NCI-H2196 (cell line): ENCODE data around the gene XAGE1A.
"Not testable (repeated sequence)": the region's sequence is repeated elsewhere in the genome, so short reads cannot be mapped to it uniquely, and the experiment has no call there.

ENCODE experiments used
- DNase-seq: peaks from one replicate; lab custom pipeline; 2025; ENCODE audit not compliant: unreplicated experiment; lab: John Stamatoyannopoulos, UW

Gene XAGE1A, protein sequence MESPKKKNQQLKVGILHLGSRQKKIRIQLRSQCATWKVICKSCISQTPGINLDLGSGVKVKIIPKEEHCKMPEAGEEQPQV

DNA sequence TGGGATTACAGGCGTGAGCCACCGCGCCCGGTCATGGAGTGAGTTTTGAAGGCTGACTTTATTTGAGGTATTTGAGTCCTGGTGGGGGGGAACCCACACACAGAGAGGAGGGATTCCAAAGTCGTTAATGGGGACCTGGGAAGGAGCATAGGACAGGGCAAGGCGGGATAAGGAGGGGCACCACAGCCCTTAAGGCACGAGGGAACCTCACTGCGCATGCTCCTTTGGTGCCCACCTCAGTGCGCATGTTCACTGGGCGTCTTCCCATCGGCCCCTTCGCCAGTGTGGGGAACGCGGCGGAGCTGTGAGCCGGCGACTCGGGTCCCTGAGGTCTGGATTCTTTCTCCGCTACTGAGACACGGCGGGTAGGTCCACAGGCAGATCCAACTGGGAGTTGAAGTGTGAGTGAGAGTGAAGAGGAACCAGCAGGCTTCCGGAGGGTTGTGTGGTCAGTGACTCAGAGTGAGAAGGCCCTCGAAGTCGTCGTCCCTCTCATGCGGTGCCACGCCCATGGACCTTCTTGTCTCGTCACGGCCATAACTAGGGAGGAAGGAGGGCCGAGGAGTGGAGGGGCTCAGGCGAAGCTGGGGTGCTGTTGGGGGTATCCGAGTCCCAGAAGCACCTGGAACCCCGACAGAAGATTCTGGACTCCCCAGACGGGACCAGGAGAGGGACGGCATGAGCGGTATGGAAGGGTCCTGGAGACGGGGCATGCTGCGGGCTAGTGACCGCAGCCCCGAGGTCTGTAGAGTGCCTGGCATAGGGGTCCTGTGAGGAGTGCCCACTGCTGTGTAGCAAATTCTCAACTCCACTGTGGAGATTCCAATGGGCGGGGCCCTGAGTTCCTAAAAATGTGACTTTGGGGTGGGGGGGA, at the start of gene XAGE1A:
TSS of gene XAGE1A (plus strand) at position 264 of the 874 bp plus-strand sequence. CDS start 1,554 bp downstream, outside the sequence.
- DNase-seq: not testable (repeated sequence)

DNA sequence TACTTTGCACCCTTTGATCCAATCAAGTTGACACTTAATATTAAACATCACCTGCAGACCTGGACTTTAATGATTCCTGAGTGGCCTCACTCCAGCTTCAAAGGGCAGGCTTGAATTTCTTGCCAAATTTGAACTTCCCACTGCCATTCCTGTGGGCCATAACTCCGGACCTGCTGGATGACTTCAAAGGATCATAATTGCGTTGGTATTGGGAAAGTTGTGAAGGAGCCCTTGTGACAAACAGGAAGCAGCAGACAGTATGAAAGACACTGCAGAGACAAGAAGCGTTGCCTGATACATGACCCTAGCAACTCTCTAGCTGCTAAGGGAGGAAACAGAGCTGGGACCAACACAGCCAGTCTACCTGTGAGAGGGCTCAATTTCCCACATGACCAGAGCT, 43.6 kb upstream of the XAGE1A start:
- not testable (repeated sequence) for DNase-seq

DNA sequence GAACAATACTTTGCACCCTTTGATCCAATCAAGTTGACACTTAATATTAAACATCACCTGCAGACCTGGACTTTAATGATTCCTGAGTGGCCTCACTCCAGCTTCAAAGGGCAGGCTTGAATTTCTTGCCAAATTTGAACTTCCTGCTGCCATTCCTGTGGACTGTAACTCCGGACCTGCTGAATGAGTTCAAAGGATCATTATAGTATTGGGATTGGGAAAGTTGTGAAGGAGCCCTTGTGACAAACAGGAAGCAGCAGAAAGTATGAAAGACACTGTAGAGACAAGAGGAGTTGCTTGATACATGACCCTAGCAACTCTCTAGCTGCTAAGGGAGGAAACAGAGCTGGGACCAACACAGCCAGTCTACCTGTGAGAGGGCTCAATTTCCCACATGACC, 24.3 kb upstream of the XAGE1A start:
- DNase-seq: not testable (repeated sequence)

DNA sequence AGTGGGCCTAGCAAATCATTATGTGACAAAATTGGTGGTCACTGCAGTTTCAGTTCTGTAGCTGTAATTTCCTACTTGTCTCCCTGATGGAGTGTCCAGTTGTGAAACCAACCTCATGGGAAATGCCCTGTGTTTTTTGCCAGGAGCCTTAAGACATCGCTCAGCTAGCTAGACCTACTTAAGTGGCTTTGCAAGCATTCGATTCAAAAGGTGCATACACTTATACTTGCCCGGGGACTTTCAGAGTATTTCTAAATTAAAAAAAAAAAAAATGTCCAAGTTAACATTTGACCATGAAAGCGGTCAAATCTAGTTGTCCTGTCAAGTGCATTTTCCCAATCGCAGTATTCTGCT, 788 bp downstream of the XAGE1A start:
- DNase-seq: not testable (repeated sequence)

DNA sequence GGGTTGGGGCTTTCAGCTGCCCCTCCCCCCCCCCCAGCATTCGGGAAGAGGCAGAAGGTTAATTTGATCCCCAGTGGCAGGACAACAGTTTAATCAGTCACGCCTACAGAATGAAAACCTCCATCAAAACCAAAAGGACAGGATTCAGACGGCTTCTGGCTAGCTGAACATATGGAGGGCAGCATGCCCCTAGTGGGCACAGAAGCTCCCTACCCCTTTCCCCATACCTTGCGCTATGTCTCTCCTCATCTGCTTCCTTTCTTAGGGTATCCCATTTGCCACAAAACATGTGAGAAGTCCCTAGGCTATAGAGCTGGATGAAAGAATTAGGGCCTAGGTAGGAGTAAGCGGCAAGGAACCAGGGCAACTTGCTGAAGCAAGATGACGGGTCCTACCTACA, 5.8 kb downstream of the XAGE1A start:
- DNase-seq: not testable (repeated sequence)

DNA sequence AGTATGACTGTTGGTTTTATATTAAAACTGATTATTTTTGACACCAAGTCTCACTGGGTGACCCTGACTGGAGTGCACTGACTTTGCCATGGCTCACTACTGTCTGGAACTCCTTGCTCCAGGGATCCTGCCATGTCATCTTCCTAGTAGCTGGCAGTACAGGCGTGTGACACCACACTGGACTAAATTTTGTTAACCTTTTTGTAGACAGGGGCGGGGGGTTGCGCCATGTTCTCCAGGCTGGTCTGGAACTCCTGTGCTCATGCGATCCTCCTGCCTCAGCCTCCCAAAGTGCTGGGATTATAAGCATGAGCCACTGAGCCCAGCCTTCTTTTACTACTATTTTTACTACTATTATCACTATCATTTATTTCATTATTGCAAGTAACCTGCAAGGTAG, 8.9 kb downstream of the XAGE1A start:
- no peak for DNase-seq

DNA sequence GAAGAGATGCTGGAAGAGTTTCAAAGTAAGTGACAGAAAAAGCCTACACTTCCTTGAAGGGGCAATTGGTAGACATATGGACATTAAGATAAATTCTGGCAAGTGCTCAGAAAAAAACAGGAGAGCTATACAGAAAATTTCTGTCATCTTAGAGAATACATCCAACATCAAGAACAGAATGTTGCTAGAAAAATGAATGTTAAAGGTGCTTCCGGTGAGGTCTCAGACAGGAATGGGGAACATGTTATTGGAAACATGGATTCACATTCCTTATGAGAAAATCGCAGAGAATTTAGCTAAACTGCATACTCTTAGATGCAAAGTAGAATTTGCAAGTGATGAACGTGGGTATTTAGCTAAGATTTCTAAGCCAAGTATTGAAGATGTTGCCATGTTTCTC, 11.7 kb downstream of the XAGE1A start:
- no peak for DNase-seq

DNA sequence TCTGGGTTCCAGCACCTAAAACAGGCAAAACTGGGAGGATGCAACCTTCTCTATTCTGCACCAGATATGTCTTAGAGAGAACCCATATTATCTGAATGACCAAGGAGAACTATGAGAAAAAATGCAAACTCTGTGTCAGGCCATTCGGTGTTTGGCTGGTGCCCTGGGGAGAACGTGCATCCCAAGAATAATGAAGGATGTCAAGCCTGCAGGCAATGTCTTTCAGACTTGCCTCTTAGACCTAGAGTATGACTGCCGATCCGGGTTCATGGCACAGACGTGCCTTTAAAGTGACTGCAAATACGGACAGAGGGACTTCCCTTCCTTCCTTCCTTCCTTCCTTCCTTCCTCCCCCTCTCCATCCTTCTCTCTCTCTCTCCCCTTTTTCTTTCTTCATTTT, 14.3 kb downstream of the XAGE1A start:
- no peak for DNase-seq

DNA sequence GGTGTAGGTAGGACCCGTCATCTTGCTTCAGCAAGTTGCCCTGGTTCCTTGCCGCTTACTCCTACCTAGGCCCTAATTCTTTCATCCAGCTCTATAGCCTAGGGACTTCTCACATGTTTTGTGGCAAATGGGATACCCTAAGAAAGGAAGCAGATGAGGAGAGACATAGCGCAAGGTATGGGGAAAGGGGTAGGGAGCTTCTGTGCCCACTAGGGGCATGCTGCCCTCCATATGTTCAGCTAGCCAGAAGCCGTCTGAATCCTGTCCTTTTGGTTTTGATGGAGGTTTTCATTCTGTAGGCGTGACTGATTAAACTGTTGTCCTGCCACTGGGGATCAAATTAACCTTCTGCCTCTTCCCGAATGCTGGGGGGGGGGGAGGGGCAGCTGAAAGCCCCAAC, 15.5 kb downstream of the XAGE1A start:
- DNase-seq: not testable (repeated sequence)

DNA sequence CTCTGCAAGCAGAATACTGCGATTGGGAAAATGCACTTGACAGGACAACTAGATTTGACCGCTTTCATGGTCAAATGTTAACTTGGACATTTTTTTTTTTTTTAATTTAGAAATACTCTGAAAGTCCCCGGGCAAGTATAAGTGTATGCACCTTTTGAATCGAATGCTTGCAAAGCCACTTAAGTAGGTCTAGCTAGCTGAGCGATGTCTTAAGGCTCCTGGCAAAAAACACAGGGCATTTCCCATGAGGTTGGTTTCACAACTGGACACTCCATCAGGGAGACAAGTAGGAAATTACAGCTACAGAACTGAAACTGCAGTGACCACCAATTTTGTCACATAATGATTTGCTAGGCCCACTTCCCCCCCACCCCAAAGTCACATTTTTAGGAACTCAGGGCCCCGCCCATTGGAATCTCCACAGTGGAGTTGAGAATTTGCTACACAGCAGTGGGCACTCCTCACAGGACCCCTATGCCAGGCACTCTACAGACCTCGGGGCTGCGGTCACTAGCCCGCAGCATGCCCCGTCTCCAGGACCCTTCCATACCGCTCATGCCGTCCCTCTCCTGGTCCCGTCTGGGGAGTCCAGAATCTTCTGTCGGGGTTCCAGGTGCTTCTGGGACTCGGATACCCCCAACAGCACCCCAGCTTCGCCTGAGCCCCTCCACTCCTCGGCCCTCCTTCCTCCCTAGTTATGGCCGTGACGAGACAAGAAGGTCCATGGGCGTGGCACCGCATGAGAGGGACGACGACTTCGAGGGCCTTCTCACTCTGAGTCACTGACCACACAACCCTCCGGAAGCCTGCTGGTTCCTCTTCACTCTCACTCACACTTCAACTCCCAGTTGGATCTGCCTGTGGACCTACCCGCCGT, 20.7 kb downstream of the XAGE1A start:
- DNase-seq: not testable (repeated sequence)

DNA sequence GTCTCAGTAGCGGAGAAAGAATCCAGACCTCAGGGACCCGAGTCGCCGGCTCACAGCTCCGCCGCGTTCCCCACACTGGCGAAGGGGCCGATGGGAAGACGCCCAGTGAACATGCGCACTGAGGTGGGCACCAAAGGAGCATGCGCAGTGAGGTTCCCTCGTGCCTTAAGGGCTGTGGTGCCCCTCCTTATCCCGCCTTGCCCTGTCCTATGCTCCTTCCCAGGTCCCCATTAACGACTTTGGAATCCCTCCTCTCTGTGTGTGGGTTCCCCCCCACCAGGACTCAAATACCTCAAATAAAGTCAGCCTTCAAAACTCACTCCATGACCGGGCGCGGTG, 21.3 kb downstream of the XAGE1A start, which contains the start of gene XAGE1B:
TSS of gene XAGE1B (minus strand) at position 77 of the 339 bp plus-strand sequence. CDS start 1,536 bp downstream, outside the sequence.
- DNase-seq: not testable (repeated sequence)

DNA sequence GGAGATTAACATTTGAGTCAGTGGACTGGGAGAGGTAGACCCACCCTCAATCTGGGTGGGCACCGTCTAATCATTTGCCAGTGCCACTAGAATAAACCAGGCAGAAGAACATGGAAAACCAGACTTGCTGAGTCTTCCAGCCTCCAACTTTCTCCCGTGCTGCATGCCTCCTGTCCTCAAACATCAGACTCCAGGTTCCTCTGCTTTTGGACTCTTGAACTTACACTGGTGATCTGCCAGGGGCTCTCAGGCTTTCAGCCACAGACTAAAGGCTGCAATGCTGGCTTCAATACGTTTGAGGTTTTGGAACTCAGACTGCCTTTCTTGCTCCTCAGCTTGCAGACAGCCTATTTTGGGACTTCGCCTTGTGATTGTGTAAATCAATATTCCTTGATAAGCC, 45.4 kb downstream of the XAGE1A start:
- not testable (repeated sequence) for DNase-seq

DNA sequence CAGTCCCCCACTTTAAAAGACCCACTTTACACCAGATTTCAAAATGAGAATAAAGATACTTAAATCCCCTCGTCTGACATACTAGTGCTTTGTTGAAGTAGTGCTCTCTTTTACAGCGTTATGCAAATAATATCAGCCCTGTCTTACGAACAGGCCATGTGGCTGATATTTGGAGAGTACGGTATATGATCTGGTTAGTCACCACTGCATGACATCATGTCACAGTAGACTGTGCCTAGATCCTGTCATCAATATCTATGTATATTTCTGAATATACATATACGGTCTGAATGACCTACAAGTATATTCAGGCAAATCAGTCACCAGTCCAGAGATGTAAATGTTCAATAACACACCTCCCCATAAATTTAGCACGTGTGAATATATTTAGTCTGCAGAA, 46.7 kb downstream of the XAGE1A start:
- no peak for DNase-seq

DNA sequence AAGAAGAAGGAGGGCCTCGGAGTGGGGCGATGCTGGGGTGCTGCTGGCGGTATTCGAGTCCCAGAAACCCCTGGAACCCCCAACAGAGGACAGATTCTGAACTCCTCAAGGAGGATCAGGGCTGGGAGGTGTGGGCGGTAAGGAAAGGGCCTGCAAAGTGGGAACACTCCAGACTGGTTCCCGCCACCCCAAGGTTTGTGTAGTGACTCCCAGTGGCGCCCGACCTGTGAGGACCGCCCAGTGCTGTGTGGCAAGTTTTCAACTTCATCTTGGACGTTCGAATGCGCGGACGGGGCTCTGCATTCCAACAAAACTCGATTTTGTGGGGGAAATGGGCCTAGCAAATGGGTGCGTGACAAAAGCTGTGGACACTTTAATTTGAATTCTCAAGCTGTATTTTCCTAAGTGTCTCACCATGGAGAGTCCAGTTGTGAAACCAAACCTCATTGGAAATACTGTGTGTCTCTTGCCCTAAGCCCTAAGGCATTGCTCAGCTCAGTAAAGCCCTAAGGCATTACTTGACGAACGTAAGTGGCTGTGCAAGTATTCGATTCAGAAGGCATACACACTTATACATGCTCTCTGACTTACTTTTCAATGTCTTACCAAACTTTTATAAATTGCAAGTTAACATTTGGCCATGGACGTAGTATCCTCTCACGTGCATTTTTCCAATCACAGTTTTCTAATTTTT, 48.7 kb downstream of the XAGE1A start:
- no peak for DNase-seq

DNA sequence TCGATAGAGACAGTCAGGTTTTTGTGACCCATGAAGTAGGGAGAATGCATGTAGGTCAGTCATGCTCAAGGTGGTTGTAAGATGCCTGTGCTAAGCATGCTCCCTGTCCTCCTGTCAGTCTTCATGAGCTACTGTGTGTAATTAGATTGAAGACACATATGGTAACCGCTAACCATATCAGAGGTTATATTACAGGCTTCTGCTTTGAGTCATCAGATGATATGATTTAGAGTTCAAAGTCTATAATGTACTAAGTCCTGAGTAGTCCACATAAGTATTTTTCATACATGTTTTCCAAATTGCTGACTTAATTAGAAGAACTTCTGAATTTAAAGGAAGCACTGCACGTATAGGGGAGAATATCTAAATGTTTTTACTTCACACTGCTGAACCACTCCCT, 53.2 kb downstream of the XAGE1A start:
- not testable (repeated sequence) for DNase-seq
